ENCODE data around the gene HINT1. TPM values are rescaled to one million over a fixed set of nuclear protein-coding genes. Genes with fewer than 3 reads are reported as not detected.
A peak's percentile ranks its signal among the peaks of the same experiment; 100 is the strongest.
"Not testable (repeated sequence)": the region's sequence is repeated elsewhere in the genome, so short reads cannot be mapped to it uniquely, and the experiment has no call there.

The HINT1 gene
- total and polyA plus RNA-seq, 5 donors, result 152 to 294 (median 184) TPM

GRCh38 chr5:131150408-131150807, 14.6 kb downstream of the HINT1 start:
- no peak for DNase-seq
- H3K4me1 ChIP-seq (ENCODE audit: control insufficient read depth, insufficient read depth, low read length), result no peaks in the 10 kb centered on the region
- no peaks in the 10 kb centered on the region for H3K27me3 ChIP-seq (ENCODE audit: control insufficient read depth, insufficient read depth)
- 96% methylated on average over 7 of the region's 7 CpGs for whole genome bisulfite sequencing
- no peak overlapping the region for H3K27ac ChIP-seq (ENCODE audit: low read length)
- H3K4me3 ChIP-seq (ENCODE audit: low read length), result no peak overlapping the region
- no peak for ATAC-seq
- H3K9me3 ChIP-seq (ENCODE audit: control insufficient read depth, low read length), result no peaks in the 10 kb centered on the region
- intact Hi-C loops (cut with DNase I), result no loop called here

- Histone ChIP-seq H3K27ac (ENCODE audit: low read length) (no peak overlapping the region), H3K4me3 (ENCODE audit: low read length) (no peak overlapping the region), H3K9me3 (ENCODE audit: control insufficient read depth, low read length) (no peaks in the 10 kb centered on the region), H3K4me1 (ENCODE audit: control insufficient read depth, insufficient read depth, low read length) (no peaks in the 10 kb centered on the region), H3K27me3 (ENCODE audit: control insufficient read depth, insufficient read depth) (no peaks in the 10 kb centered on the region)
- 94% methylated on average over 2 of the region's 2 CpGs for WGBS
- peak; percentile 36 to 47 for ATAC-seq
- DNase-seq, result no peak
- intact Hi-C loops (cut with DNase I), result no loop called here
Measured at GRCh38 chr5:131148835-131149234, 16.2 kb downstream of the HINT1 start.

- Histone ChIP-seq H3K4me3 (ENCODE audit: low read length) (no peak overlapping the region), H3K9me3 (ENCODE audit: control insufficient read depth, low read length) (no peaks in the 10 kb centered on the region), H3K27ac (ENCODE audit: low read length) (no peak overlapping the region), H3K4me1 (ENCODE audit: control insufficient read depth, insufficient read depth, low read length) (no peaks in the 10 kb centered on the region), H3K27me3 (ENCODE audit: control insufficient read depth, insufficient read depth) (no peaks in the 10 kb centered on the region)
- intact Hi-C loops (cut with DNase I), result no loop called here
- ATAC-seq, result no peak
- DNase-seq, result no peak
Measured at GRCh38 chr5:131147258-131147657, 17.8 kb downstream of the HINT1 start.

GRCh38 chr5:131142970-131143617, 22.0 kb downstream of the HINT1 start:
- no peaks in the 10 kb centered on the region for H3K4me1 ChIP-seq (ENCODE audit: control insufficient read depth, insufficient read depth, low read length)
- no peaks in the 10 kb centered on the region for H3K27me3 ChIP-seq (ENCODE audit: control insufficient read depth, insufficient read depth)
- H3K4me3 ChIP-seq (ENCODE audit: low read length), result no peak overlapping the region
- DNase-seq (no peak), ATAC-seq (no peak)
- H3K9me3 ChIP-seq (ENCODE audit: control insufficient read depth, low read length), result no peaks in the 10 kb centered on the region
- 54% methylated on average over 3 of the region's 3 CpGs for WGBS
- intact Hi-C loops (cut with DNase I), result no loop called here
- no peak overlapping the region for H3K27ac ChIP-seq (ENCODE audit: low read length)

- DNase-seq, result no peak
- ATAC-seq, result no peak
- Histone ChIP-seq H3K4me3 (ENCODE audit: low read length) (no peak overlapping the region), H3K9me3 (ENCODE audit: control insufficient read depth, low read length) (no peaks in the 10 kb centered on the region), H3K27me3 (ENCODE audit: control insufficient read depth, insufficient read depth) (no peaks in the 10 kb centered on the region), H3K27ac (ENCODE audit: low read length) (no peak overlapping the region), H3K4me1 (ENCODE audit: control insufficient read depth, insufficient read depth, low read length) (no peaks in the 10 kb centered on the region)
- 93% methylated on average over 2 of the region's 2 CpGs for WGBS
- intact Hi-C loops (cut with DNase I), result no loop called here
Measured at GRCh38 chr5:131139321-131139720, 25.7 kb downstream of the HINT1 start.

GRCh38 chr5:131138406-131138805, 26.6 kb downstream of the HINT1 start:
- H3K9me3 ChIP-seq (ENCODE audit: control insufficient read depth, low read length); H3K27me3 ChIP-seq (ENCODE audit: control insufficient read depth, insufficient read depth); H3K27ac ChIP-seq (ENCODE audit: low read length); intact Hi-C loops (cut with DNase I); H3K4me1 ChIP-seq (ENCODE audit: control insufficient read depth, insufficient read depth, low read length); H3K4me3 ChIP-seq (ENCODE audit: low read length); DNase-seq; ATAC-seq: not testable (repeated sequence)
- WGBS, result 81% methylated on average over 5 of the region's 5 CpGs

- DNase-seq; H3K27ac ChIP-seq (ENCODE audit: low read length); intact Hi-C loops (cut with DNase I); ATAC-seq; H3K4me3 ChIP-seq (ENCODE audit: low read length); H3K9me3 ChIP-seq (ENCODE audit: control insufficient read depth, low read length); H3K4me1 ChIP-seq (ENCODE audit: control insufficient read depth, insufficient read depth, low read length); H3K27me3 ChIP-seq (ENCODE audit: control insufficient read depth, insufficient read depth): not testable (repeated sequence)
- WGBS, result 95% methylated on average over 1 of the region's 2 CpGs
Measured at GRCh38 chr5:131133091-131133490, 32.0 kb downstream of the HINT1 start.

GRCh38 chr5:131129306-131129705, 35.8 kb downstream of the HINT1 start:
- intact Hi-C loops (cut with DNase I), result no loop called here
- no peak overlapping the region for H3K4me3 ChIP-seq (ENCODE audit: low read length)
- H3K27ac ChIP-seq (ENCODE audit: low read length), result no peak overlapping the region
- DNase-seq, result no peak
- ATAC-seq, result no peak
- no peaks in the 10 kb centered on the region for H3K9me3 ChIP-seq (ENCODE audit: control insufficient read depth, low read length)
- no peaks in the 10 kb centered on the region for H3K4me1 ChIP-seq (ENCODE audit: control insufficient read depth, insufficient read depth, low read length)
- 88% methylated on average over 4 of the region's 4 CpGs for WGBS
- no peaks in the 10 kb centered on the region for H3K27me3 ChIP-seq (ENCODE audit: control insufficient read depth, insufficient read depth)

GRCh38 chr5:131127244-131127643, 37.8 kb downstream of the HINT1 start:
- ATAC-seq; H3K27ac ChIP-seq (ENCODE audit: low read length); H3K9me3 ChIP-seq (ENCODE audit: control insufficient read depth, low read length); H3K27me3 ChIP-seq (ENCODE audit: control insufficient read depth, insufficient read depth); H3K4me3 ChIP-seq (ENCODE audit: low read length); DNase-seq; H3K4me1 ChIP-seq (ENCODE audit: control insufficient read depth, insufficient read depth, low read length); intact Hi-C loops (cut with DNase I): not testable (repeated sequence)
- WGBS, result 94% methylated on average over 2 of the region's 2 CpGs

GRCh38 chr5:131114754-131115153, 50.3 kb downstream of the HINT1 start:
- ATAC-seq (no peak), DNase-seq (no peak)
- intact Hi-C loops (cut with DNase I), result loop anchor here in 2 of 4 donors (10.0 kb wide), 2 partner anchors 1210 to 1340 kb away; partner anchors contain the start of gene CHSY3 (in 1 of the 2)
- Histone ChIP-seq H3K9me3 (ENCODE audit: control insufficient read depth, low read length) (no peaks in the 10 kb centered on the region), H3K4me1 (ENCODE audit: control insufficient read depth, insufficient read depth, low read length) (no peaks in the 10 kb centered on the region), H3K27me3 (ENCODE audit: control insufficient read depth, insufficient read depth) (no peaks in the 10 kb centered on the region), H3K27ac (ENCODE audit: low read length) (no peak overlapping the region), H3K4me3 (ENCODE audit: low read length) (no peak overlapping the region)
- WGBS, result 55% methylated on average over 2 of the region's 2 CpGs

GRCh38 chr5:131112424-131112823, 52.6 kb downstream of the HINT1 start:
- WGBS, result 82% methylated on average over 13 of the region's 13 CpGs
- intact Hi-C loops (cut with DNase I), result loop anchor here in 2 of 4 donors (10.0 kb wide), 2 partner anchors 1208 to 1338 kb away; partner anchors contain the start of gene CHSY3 (in 1 of the 2)

GRCh38 chr5:131110256-131110594, 54.8 kb downstream of the HINT1 start:
- no peaks in the 10 kb centered on the region for H3K4me1 ChIP-seq (ENCODE audit: control insufficient read depth, insufficient read depth, low read length)
- DNase-seq (no peak), ATAC-seq (no peak)
- H3K9me3 ChIP-seq (ENCODE audit: control insufficient read depth, low read length), result no peaks in the 10 kb centered on the region
- H3K4me3 ChIP-seq (ENCODE audit: low read length), result no peak overlapping the region
- intact Hi-C loops (cut with DNase I), result loop anchor here in 2 of 4 donors (10.0 kb wide), 2 partner anchors 1205 to 1335 kb away; partner anchors contain the start of gene CHSY3 (in 1 of the 2)
- 22% methylated on average over 5 of the region's 5 CpGs for WGBS
- no peaks in the 10 kb centered on the region for H3K27me3 ChIP-seq (ENCODE audit: control insufficient read depth, insufficient read depth)
- no peak overlapping the region for H3K27ac ChIP-seq (ENCODE audit: low read length)

More at GRCh38 chr5:131112424-131112823, 52.6 kb downstream of the HINT1 start:
- Histone ChIP-seq H3K27me3 (ENCODE audit: control insufficient read depth, insufficient read depth) (no peaks in the 10 kb centered on the region), H3K27ac (ENCODE audit: low read length) (no peak overlapping the region), H3K9me3 (ENCODE audit: control insufficient read depth, low read length) (no peaks in the 10 kb centered on the region), H3K4me1 (ENCODE audit: control insufficient read depth, insufficient read depth, low read length) (no peaks in the 10 kb centered on the region), H3K4me3 (ENCODE audit: low read length) (no peak overlapping the region)
- DNase-seq (peak in 1 of 3 donors; percentile 16), ATAC-seq (no peak)
